Pancreas (tissue), 10 donors: ENCODE data around the gene FARP1. TPM values are rescaled to one million over a fixed set of nuclear protein-coding genes. Genes with fewer than 3 reads are reported as not detected.

Source experiments
- ATAC-seq, 4 donors: fragments of 200-7000 bp; cut with Tn5 transposase; one replicate each; pipeline versions ENCODE4 v1.8.0 to v1.9.1; 2020; ENCODE audit warnings: mild to moderate bottlenecking in 4 of 4, moderate library complexity in 4 of 4
- DNase-seq, 6 donors: peaks; one replicate each; pipeline ENCODE4 v3.0.0-alpha.2; 2020
- FAIRE-seq: peaks from 2 replicates; lab custom pipeline; 2012; peaks lifted over from hg19 to GRCh38; lab: Jason Lieb, UNC
- H3K27ac ChIP-seq, 4 donors: fragments of 200-600 bp; sonication (generic); 1 replicate in 3 of 4; 2 replicates in 1 of 4; pipeline versions ENCODE4 v1.5.0 to v1.8.0; 2020
- H3K27me3 ChIP-seq, 4 donors: fragments of 200-600 bp; one replicate each; pipeline ENCODE4 v1.8.0; 2021
- H3K36me3 ChIP-seq, 3 donors: fragments of 200-600 bp; sonication (generic) in 1 of 3; one replicate each; pipeline versions ENCODE4 v1.5.0 to v1.8.0; 2020 to 2021
- H3K4me1 ChIP-seq, 3 donors: fragments of 200-600 bp; one replicate each; pipeline ENCODE4 v1.8.0; 2021
- H3K4me3 ChIP-seq, 4 donors: fragments of 200-600 bp; sonication (generic) in 2 of 4; one replicate each; pipeline versions ENCODE4 v1.5.0 to v1.8.0; 2020 to 2021
- H3K9me3 ChIP-seq, 4 donors: fragments of 200-600 bp; one replicate each; pipeline ENCODE4 v1.8.0; 2021
- WGBS, 2 donors: extraction: QIAGEN DNeasy Blood & Tissue Kit; methylation state at CpG; one replicate each; pipeline ENCODE4 v1.1.7; 2013; 5-methylcytosine and 5-hydroxymethylcytosine counted together
- intact Hi-C, 3 donors: fragments of 100-400 bp; cut with DNase I; formaldehyde crosslinking; loops; one replicate each; pipeline versions ENCODE4 v1.11.1 to v1.14.2; 2022
- polyA plus RNA-seq, 2 donors: library from polyadenylated mRNA; stranded (reverse); fragments of 200-250 nt; gene quantifications; one replicate each; pipeline ENCODE4 v1.2.3, GENCODE V29; 2013
- total RNA-seq, 6 donors: library from RNA; stranded (reverse); fragmentation: NEBNext Ultra II Directional in 4 of 6; extraction: Animal tissue kit (Norgen Biotek cat#: 25700) in 4 of 6; gene quantifications; one replicate each; pipeline versions ENCODE4 v1.2.1 to v1.2.4, GENCODE V29; 2021 to 2023
- TF ChIP-seq, protein P1 (sequence below), 4 donors: fragments of 200-600 bp; sonication (generic) in 3 of 4; IDR thresholded peaks; one replicate each; pipeline versions ENCODE4 v1.5.0 to v1.8.0; 2021; ENCODE audit warnings: antibody characterized with exemption in 4 of 4
- donor health status: healthy with polysubstance abuse.
- donor health status: DM: no; HTN: no; CAD: no; lungs with moderate emphysema.
- donor health status: DM: no; HTN: no; CAD: no.
- donor health status: control.
- donor health status: control.
- donor health status: Bipolar disorder and iron deficiency.
- donor health status: DM: yes; HTN: yes; CAD: no.
- donor health status: DM: no; HTN: no; CAD: no.
- donor health status: DM: no; HTN: no; CAD: no.
- donor health status: DM: yes; HTN: yes; CAD: no.

The FARP1 gene
- total and polyA plus RNA-seq, 8 donors, result 30.8 to 95.1 (median 56.0) TPM

DNA sequence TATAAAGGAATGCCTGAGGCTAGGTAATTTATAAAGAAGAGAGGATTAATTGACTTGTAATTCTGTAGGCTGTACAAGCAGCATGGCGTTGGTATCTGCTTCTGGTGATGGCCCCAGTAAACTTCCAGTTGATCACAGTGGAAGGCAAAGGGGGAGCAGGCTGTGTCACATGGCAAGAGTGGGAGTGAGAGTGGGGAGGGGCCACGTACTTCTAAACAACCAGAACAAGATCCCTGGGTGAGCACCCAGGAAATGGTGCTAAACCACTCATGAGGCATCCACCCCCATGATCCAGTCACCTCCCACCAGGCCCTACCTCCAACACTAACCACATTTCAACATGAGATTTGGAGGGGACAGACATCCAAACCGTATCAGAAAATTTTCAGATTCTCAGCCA lies 37.2 kb downstream of the FARP1 start:
- Histone ChIP-seq H3K27ac (no peak overlapping the region), H3K27me3 (no peaks in the 10 kb centered on the region), H3K9me3 (no peaks in the 10 kb centered on the region), H3K36me3 (no peaks in the 10 kb centered on the region), H3K4me3 (no peak overlapping the region), H3K4me1 (peaks cover 0 to under 1% (median 0%) of the 10 kb centered on the region in 3 donors)
- intact Hi-C loops, result loop anchor here in 1 of 3 donors (5.0 kb wide), 1 partner anchor 37 kb away; no protein-coding TSS in a partner anchor
- TF ChIP-seq, protein P1, sequence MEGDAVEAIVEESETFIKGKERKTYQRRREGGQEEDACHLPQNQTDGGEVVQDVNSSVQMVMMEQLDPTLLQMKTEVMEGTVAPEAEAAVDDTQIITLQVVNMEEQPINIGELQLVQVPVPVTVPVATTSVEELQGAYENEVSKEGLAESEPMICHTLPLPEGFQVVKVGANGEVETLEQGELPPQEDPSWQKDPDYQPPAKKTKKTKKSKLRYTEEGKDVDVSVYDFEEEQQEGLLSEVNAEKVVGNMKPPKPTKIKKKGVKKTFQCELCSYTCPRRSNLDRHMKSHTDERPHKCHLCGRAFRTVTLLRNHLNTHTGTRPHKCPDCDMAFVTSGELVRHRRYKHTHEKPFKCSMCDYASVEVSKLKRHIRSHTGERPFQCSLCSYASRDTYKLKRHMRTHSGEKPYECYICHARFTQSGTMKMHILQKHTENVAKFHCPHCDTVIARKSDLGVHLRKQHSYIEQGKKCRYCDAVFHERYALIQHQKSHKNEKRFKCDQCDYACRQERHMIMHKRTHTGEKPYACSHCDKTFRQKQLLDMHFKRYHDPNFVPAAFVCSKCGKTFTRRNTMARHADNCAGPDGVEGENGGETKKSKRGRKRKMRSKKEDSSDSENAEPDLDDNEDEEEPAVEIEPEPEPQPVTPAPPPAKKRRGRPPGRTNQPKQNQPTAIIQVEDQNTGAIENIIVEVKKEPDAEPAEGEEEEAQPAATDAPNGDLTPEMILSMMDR (IDR thresholded peaks at IDR 0.05), result no peak
- FAIRE-seq (no peak), DNase-seq (no peak), ATAC-seq (no peak)
- WGBS, 2 donors, result 89 to 91% methylated on average over 3 of the region's 3 CpGs

DNA sequence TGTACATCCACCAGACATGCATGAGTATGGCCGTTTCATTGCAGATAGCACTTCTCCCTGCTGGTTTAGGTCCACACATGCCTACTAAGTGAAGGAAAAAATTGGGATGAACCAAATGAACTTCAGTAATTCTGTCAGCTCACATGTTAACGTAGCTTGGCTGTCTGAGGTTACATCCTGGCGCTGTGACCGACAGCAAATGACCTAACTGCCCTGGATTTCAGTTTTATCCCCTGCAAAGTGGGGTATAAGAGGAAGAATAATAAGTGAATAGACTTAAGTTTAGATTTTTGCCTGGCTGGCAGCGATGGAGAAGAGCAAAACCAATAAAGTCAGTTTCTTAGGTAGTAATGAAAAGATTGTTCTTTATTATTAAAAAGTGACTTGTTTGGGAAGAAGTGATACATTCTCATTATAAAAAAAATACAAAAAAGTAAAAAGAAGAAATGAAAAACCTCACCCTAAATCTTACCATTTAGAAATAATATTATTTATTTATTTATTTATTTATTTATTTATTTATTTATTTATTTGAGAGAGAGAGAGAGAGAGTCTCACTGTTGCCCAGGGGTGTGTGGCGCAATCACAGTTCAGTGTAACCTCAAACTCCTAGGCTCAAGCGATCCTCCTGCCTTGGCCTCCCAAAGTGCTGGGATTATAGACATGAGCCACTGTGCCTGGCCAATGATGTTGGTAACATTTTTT lies 38.4 kb downstream of the FARP1 start:
- Histone ChIP-seq H3K36me3 (no peaks in the 10 kb centered on the region), H3K27me3 (no peaks in the 10 kb centered on the region), H3K4me3 (no peak overlapping the region), H3K4me1 (no peaks in the 10 kb centered on the region), H3K9me3 (no peaks in the 10 kb centered on the region), H3K27ac (no peak overlapping the region)
- TF ChIP-seq, protein P1 (IDR thresholded peaks at IDR 0.05), result no peak
- intact Hi-C loops, result loop anchor here in 1 of 3 donors (5.0 kb wide), 1 partner anchor 36 kb away; no protein-coding TSS in a partner anchor
- no peak for ATAC-seq
- no peak for DNase-seq
- WGBS, 2 donors, result 93 to 95% methylated on average over 7 of the region's 7 CpGs
- no peak for FAIRE-seq

DNA sequence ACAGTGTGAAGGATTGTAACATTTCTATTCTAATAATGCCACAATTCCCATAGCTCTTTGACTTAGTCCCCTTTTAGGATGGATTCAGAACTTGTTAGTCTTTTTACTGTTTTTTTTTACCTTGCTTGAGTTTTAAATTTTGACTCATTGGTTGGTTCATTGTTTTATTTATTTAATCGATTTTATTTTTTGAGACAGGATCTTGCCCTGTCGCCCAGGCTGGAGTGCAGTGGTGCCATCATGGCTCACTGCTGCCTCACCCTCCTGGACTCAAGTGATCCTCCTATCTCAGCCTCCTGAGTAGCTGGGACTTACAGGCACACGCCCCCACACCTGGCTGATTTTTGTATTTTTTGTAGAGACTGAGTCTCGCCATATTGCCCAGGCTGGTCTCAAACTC lies 39.3 kb downstream of the FARP1 start:
- WGBS, 2 donors, result 75 to 86% methylated on average over 4 of the region's 4 CpGs
- H3K36me3 ChIP-seq, result no peaks in the 10 kb centered on the region
- intact Hi-C loops, result loop anchor here in 1 of 3 donors (5.0 kb wide), 1 partner anchor 35 kb away; no protein-coding TSS in a partner anchor
- H3K4me3 ChIP-seq, result no peak overlapping the region
- no peak for DNase-seq
- H3K27me3 ChIP-seq, result no peaks in the 10 kb centered on the region
- peaks cover 0 to 3% (median 0%) of the 10 kb centered on the region in 3 donors for H3K4me1 ChIP-seq
- no peaks in the 10 kb centered on the region for H3K9me3 ChIP-seq
- FAIRE-seq, result no peak
- no peak overlapping the region for H3K27ac ChIP-seq
- ATAC-seq, result no peak
- TF ChIP-seq, protein P1 (IDR thresholded peaks at IDR 0.05), result no peak

DNA sequence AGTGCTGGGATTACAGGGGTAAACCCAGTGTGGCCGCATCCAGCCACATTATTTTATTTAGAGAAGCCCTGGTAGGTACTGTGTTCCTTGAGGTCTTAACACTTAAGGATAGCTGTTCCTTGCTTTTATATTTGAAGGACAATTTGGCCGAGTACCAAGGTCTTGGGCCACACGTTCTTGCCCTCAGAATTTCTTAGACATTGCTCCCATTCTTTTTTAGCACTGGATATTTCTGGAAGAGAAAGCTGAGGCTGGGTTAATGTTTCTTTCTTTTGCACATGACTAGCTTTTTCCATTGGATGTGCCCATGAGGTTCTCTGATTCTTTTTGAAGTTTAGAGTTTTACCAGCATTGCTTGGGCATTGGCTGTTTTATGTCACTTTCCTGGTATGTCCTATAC lies 39.7 kb downstream of the FARP1 start:
- Histone ChIP-seq H3K27me3 (no peaks in the 10 kb centered on the region), H3K4me3 (no peak overlapping the region), H3K9me3 (no peaks in the 10 kb centered on the region), H3K4me1 (peaks cover 0 to 7% (median 0%) of the 10 kb centered on the region in 3 donors), H3K36me3 (no peaks in the 10 kb centered on the region), H3K27ac (no peak overlapping the region)
- TF ChIP-seq, protein P1 (IDR thresholded peaks at IDR 0.05), result no peak
- ATAC-seq (peak in 2 of 4 donors; percentile 34 to 38), DNase-seq (no peak), FAIRE-seq (no peak)
- 45 to 48% methylated on average over 3 of the region's 3 CpGs for WGBS, 2 donors
- intact Hi-C loops, result loop anchor here in 1 of 3 donors (5.0 kb wide), 1 partner anchor 35 kb away; no protein-coding TSS in a partner anchor

DNA sequence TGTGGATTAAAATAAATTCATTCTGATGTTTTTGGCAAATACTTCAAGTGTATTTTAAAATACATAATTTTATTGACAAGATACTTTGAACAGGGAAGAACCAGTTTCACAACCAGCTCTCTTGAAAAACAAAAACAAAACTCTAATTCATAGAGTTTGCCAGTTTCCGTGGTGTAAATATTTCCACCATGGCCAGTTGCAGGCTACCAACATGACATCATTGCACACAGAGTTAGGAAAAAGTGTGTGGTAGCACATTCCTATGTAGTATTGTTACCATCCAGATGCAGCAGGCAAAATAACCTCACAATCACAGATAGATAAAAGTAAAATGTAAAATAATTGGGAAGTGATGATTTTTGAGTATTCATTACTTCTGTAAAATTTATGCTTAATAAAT lies 41.9 kb downstream of the FARP1 start:
- DNase-seq (no peak), ATAC-seq (no peak), FAIRE-seq (no peak)
- intact Hi-C loops, result loop anchor here in 1 of 3 donors (5.0 kb wide), 1 partner anchor 33 kb away; no protein-coding TSS in a partner anchor
- Histone ChIP-seq H3K36me3 (no peaks in the 10 kb centered on the region), H3K4me1 (peaks cover 3 to 14% (median 7%) of the 10 kb centered on the region in 3 donors), H3K27ac (no peak overlapping the region), H3K9me3 (no peaks in the 10 kb centered on the region), H3K4me3 (no peak overlapping the region), H3K27me3 (no peaks in the 10 kb centered on the region)
- WGBS, 2 donors, result 72 to 75% methylated on average over 1 of the region's 1 CpG
- TF ChIP-seq, protein P1 (IDR thresholded peaks at IDR 0.05), result no peak
